Fibroblast of skin of abdomen (primary cell): ENCODE measurements around the gene EGLN1.
A peak's percentile ranks its signal among the peaks of the same experiment; 100 is the strongest.

ENCODE experiments used
- DNase-seq: peaks from one replicate; pipeline ENCODE4 v3.0.0-alpha.2; 2013

The EGLN1 gene

GRCh38 chr1:231420959-231421545 lies 1.0 kb downstream of the EGLN1 start:
- DNase-seq = peak; percentile 33

- DNase-seq = no peak
These were observed 1.7 kb downstream of the EGLN1 start for GRCh38 chr1:231420299-231420958.

- no peak for DNase-seq
These were observed 2.3 kb downstream of the EGLN1 start for GRCh38 chr1:231419738-231420298.

- DNase-seq = no peak
These were observed 2.9 kb downstream of the EGLN1 start for GRCh38 chr1:231419147-231419546.

DNA sequence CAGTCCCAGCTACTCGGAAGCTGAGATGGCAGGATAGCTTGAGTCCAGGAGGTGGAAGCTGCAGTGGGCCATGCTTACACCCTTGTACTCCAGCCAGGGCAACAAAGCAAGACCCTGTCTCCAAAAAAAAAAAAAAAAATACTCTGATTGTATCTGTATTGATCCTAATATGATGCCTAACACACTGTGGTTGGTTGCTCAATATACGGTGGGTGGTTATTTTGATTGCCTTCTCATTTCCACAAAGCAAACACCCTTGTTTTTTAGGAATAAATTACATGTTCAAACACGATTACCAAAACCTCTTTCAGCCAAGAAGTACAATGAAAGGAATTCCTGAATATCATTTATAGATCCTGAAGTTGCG lies 3.4 kb downstream of the EGLN1 start:
- DNase-seq = no peak

DNA sequence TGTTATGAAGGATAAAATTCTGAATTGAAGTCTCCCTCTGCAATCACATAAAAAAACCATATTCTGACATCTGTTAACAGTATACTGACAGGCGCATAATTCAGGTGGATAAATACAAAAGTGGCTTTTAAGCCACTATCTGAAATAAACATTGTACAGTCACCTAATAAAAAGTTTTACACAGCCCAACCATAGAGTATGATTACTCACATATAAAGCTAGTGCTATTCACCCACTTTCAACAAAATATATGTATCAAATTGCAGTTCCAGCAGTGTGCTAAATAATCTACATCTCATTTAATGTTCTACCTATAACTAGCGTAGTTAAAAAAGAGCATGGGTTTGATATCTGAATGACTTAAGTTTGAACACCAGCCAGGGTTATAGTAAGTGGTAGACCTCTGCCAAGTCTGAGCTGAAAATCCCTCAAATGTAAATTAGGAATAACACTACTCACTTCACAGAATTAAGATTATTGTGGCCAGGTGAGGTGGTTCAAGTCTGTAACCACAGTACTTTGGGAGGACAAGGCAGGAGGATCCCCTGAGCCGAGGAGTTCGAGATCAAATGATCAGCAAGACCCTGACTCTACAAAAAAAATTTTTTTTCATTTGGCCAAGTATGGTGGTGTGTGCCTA lies 3.9 kb downstream of the EGLN1 start:
- DNase-seq = no peak

DNA sequence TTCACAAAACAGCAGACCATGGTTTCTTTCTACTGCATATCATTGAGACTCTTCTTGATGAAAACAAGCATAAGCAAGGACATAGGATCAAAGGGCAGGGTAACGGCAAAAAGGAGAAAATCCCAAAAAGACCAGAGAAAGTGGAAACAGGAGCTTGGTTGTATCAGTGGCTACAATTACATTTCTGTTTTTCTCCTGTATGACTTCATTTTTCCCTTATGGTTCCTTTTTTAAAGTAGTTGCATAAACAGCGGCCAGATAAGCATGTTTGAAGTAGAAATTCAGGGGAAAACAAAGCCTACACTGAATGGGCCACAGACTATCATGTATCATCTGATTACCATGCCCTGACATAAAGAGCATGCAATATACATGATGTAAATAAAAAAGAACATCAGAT lies 4.6 kb downstream of the EGLN1 start:
- DNase-seq = no peak

DNA sequence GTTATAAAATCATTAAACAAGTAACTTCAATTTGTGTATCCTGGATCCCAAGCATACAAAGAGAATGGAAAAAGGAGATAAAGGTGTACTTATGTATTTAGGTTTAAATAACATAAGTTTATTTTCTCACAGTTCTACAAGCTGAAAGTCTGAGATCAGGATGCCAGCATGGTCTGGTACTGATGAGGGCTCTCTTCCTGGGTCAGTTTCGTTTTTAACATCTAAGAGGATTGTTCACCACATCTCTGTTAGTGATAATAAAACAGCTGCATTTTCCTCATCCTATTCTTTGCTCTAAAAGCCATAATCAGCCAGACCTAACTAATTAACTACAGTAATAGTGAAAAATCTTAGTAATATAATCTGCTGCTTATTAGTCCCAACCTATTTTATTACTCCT lies 5.2 kb downstream of the EGLN1 start:
- no peak for DNase-seq

DNA sequence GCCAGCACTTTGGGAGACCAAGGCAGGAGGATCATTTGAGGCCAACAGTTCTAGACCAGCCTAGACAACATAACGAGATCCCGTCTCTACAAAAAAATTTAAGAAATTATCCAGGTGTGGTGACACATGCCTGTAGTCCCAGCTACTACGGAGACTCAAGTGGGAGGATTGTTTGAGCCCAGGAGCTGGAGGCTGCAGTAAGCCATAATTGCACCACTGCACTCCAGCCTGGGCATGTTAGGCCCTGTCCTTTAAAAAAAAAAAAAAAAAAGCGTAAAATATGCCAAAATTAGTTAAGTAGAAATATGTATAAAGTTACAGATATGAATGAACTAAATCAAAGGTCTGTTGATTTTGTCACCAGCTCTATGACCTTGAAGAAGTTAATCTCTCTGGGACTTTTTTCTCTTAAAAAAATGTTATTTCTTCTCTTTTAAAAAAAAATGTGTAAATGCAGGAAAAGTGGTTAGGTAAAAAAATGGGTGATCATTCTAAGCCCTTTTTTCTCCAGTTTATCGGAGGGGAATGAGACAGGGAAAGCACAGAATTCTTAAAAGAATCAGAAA lies 7.0 kb downstream of the EGLN1 start:
- DNase-seq = no peak

DNA sequence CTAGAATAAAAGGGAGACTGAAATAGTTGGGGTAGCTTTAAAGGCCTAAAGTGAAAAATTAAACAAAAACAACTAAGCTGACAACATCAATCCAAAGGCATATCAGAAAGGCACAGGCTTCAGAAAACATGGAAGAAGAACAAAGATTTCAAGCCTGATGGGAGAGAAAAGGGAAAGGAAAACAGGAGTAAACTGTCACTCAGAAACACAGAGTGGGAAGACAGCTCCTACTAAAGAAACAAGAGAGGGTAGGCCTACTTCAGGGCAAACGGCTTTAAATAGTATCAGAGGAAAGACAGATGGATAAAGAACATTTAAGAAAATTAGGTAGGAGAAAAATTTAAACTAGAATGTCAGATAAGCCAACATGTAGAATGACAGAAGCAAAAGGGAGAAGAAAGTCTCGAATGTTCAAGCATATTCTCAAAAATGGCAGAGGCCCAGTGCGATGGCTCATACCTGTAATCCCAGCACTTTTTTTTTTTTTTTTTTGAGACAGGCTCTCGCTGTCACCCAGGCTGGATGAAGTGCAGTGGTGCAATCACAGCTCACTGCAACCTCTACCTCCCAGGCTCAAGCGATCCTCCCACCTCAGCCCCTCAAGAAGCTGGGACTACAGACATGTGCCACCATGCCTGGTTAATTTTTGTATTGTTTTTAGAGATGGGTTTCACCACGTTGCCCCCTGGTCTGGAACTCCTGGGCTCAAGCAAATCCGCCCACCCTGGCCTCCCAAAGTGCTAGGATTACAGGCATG lies 7.6 kb downstream of the EGLN1 start:
- no peak for DNase-seq

GRCh38 chr1:231413749-231414082 lies 8.4 kb downstream of the EGLN1 start:
- DNase-seq = no peak

DNA sequence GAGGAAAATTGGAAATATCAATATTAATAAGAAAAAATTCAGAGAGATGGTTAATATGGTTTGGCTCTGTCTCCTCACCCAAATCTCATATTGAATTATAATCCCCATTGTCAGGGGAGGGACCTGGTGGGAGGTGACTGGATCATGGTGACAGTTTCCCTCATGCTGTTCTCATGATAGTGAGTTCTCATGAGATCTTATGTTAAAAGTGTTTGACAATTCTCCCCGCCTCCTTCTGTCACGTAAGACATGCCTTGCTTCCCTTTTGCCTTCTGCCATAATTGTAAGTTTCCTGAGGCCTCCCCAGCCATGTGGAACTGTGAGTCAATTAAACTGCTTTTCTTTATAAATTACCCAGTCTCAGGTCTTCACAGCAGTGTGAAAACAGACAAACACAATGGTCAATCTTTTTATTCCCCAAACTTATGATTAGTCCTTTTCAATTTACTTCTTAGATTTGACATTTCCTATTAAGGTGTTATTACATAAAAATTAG lies 11.0 kb downstream of the EGLN1 start:
- DNase-seq = no peak

GRCh38 chr1:231410036-231410612 lies 12.0 kb downstream of the EGLN1 start:
- peak; percentile 66 for DNase-seq

GRCh38 chr1:231408528-231409094 lies 13.5 kb downstream of the EGLN1 start:
- no peak for DNase-seq

GRCh38 chr1:231407547-231408396 lies 14.3 kb downstream of the EGLN1 start:
- peak; percentile 44 for DNase-seq

GRCh38 chr1:231407049-231407448 lies 15.0 kb downstream of the EGLN1 start:
- DNase-seq = no peak

GRCh38 chr1:231404318-231404717 lies 17.8 kb downstream of the EGLN1 start:
- DNase-seq = no peak

DNA sequence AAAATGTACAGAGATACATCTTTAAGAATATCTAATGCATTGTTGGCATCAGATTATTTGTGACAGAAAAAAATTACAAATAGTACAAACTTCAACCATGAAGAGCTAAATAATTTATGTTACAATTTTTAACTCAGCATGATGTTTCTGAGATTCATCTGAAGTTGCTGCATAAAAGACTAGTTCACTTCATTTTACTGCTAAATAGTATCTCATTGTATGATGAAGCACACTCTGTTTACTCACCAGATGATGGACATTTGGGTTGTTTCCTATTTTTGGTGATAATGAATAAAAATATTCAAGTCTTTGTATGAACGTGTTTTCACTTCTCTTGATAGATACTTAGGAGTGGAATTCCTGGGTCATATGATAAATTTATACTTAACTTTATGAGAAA lies 20.6 kb downstream of the EGLN1 start:
- DNase-seq = no peak

DNA sequence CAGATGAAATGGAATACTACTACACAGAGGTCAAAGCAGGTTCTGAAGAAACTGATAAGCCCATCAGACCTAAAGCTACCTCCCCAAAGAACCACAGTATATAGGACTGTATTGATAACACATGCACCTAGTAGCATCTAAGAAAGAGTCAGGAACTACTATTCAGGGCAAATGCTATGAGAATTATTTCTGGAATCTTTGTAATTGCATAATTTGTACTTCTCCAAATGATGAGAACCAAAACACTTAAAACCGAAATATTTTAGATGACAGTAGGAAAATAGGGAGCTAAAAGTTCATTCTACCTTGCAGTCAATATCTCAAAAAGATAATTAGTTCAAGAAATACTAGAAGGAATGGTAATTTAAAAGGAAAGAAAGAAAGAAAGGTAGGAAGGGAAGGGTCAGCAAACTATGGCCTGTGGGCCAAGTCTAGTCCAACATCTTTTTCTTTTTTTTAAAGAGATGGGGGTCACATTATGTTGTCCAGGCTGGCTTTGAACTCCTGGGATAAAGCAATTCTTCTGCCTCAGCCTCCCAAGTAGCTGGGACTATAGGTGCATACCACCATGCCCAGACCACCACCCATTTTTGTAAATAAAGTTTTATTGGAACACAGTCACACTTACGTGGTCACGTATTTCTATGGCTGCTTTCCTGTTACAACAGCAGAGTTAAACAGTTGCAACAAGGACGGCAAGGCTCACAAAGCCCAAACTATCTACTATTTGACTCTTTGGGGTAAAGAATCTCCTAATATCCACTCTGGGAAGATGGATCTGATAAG lies 24.0 kb downstream of the EGLN1 start:
- DNase-seq = no peak

DNA sequence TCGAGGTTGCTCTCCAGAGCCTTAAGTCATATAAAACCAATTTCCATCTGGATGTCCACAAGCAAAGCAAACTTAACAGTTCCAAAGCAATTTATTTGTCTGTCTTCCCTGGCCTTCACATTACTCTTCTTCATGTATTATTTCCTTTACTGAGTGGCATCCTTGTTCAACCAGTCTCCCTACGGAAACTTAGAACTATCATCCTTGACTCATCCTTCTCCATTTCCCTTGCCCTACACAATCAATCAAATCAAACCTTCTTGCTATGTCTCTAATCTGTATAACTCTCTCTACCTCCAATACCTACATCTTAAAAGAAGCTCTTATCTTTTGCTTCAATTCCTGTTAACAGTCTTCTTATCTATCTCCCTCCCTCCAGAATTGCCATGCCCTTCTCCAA lies 25.4 kb downstream of the EGLN1 start:
- no peak for DNase-seq
